HG02870 (cell line): ENCODE measurements around the gene CYP4F12.

Experiments used
- ATAC-seq: cut with Tn5 transposase; IDR thresholded peaks from one replicate; pipeline ENCODE4 v1.9.1; 2021; ENCODE audit warnings: mild to moderate bottlenecking, moderate library complexity; ENCODE audit not compliant: unreplicated experiment

Gene CYP4F12

GRCh38 chr19:15672580-15673175 is at the start of gene CYP4F12:
TSS of gene CYP4F12 (plus strand) at chr19:15673087. CDS start at chr19:15673530, 443 bp downstream.
- no peak for ATAC-seq

- ATAC-seq, result no peak
These were observed 49.1 kb upstream of the CYP4F12 start for GRCh38 chr19:15623711-15624318.

- no peak for ATAC-seq
These were observed 44.5 kb upstream of the CYP4F12 start for GRCh38 chr19:15628236-15629002.

- ATAC-seq, result no peak
These were observed 43.6 kb upstream of the CYP4F12 start for GRCh38 chr19:15629003-15629880.

- ATAC-seq, result no peak
These were observed 41.1 kb upstream of the CYP4F12 start for GRCh38 chr19:15631817-15632216.

- no peak for ATAC-seq
These were observed 39.6 kb upstream of the CYP4F12 start for GRCh38 chr19:15633082-15633835.

- ATAC-seq, result no peak
These were observed 38.8 kb upstream of the CYP4F12 start for GRCh38 chr19:15634105-15634504.

- ATAC-seq, result no peak
These were observed 37.7 kb upstream of the CYP4F12 start for GRCh38 chr19:15635016-15635805.

- no peak for ATAC-seq
These were observed 36.9 kb upstream of the CYP4F12 start for GRCh38 chr19:15636026-15636425.

GRCh38 chr19:15639596-15639995 is 33.3 kb upstream of the CYP4F12 start:
- no peak for ATAC-seq

- no peak for ATAC-seq
These were observed 32.5 kb upstream of the CYP4F12 start, which contains the start of gene CYP4F3 for GRCh38 chr19:15640294-15640903. TSS of gene CYP4F3 (plus strand) at chr19:15640897. CDS start at chr19:15641416, 519 bp downstream.

- no peak for ATAC-seq
These were observed 31.8 kb upstream of the CYP4F12 start for GRCh38 chr19:15640904-15641597.

GRCh38 chr19:15641901-15642491 is 30.9 kb upstream of the CYP4F12 start:
- ATAC-seq, result no peak

GRCh38 chr19:15642807-15643206 is 30.1 kb upstream of the CYP4F12 start:
- ATAC-seq, result no peak

- ATAC-seq, result no peak
These were observed 29.5 kb upstream of the CYP4F12 start for GRCh38 chr19:15643387-15643786.

- ATAC-seq, result no peak
These were observed 28.7 kb upstream of the CYP4F12 start for GRCh38 chr19:15644066-15644741.

- ATAC-seq, result no peak
These were observed 28.1 kb upstream of the CYP4F12 start for GRCh38 chr19:15644816-15645215.

- ATAC-seq, result no peak
These were observed 23.4 kb upstream of the CYP4F12 start for GRCh38 chr19:15649526-15649925.
